ENCODE measurements around the gene RAB8B.

Gene RAB8B

GRCh38 chr15:63277038-63277892 is 87.9 kb downstream of the RAB8B start, which contains the start of gene APH1B:
TSS of gene APH1B (plus strand) at chr15:63277605. CDS start at chr15:63277624, 19 bp downstream.
- DNase-seq, result peak in 1 of 2 experiments; percentile 33

- no peak for DNase-seq
These were observed 88.6 kb downstream of the RAB8B start for GRCh38 chr15:63277893-63278456.

- DNase-seq, result no peak
These were observed 93.7 kb downstream of the RAB8B start for GRCh38 chr15:63283126-63283525.

GRCh38 chr15:63284335-63284734 is 94.9 kb downstream of the RAB8B start:
- DNase-seq, result no peak

DNA sequence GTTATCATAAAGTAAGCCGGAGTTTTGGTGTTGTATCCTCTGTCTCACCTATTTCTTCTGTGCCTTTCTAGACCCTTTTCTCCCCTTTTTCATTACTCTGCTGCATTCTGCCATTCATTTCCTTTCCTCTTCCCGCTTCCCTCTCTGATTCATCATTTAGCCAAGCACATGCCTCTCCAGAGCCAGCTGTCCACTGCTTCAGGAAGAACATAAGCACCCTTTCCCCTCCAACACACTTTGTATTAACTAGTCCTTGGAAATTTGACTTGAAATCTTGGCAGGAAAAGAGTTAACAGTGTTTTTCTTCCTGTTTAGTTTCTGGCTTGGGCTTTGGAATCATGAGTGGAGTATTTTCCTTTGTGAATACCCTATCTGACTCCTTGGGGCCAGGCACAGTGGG is 97.7 kb downstream of the RAB8B start:
- DNase-seq, result peak in 1 of 2 experiments; percentile 10

DNA sequence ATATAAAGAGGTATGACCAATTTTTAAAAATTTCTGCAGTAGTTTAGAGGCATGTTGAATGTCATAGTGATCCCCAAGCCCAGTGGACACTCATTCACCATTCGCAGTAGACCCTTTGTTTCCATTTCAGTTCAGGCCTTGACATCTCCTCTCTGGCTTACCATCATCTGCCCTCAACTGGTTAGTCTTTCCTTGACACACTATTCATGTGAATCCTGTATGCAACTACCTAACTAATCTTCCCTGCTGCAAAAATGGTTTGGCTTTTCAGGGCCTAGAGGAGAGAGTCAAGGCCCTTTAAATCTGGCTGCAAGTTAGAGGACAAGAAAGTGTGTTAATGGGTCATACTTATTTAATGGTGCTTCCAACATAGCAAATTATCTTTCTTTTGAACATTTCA is 98.9 kb downstream of the RAB8B start:
- peak in 1 of 2 experiments; percentile 4 for DNase-seq

DNA sequence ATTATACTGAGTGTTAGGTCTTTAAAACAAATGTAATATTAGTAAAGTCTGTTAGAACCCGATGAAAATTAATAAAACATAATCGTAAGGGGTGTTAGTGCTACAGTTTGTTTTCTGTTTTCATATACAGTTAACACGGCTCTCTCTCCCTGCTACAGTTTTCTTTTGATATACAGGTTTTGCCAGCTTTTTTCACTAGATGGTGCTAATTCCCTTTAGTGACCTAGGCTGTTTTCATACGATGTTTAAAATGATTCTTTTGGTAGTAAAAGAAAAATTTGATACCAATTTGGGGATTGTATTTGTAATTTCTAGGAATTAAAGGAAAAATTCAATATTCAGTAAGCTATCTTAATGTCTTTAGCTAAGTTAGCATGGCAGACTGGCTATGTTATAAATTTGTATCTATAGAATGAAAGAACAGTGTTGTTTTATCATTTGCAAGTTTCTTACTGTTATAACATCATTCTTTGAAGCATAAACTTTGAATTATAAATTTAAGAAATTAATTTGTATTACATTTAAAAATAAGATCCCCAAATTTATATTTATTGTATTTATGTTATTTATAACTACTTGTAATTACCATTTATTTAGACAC is 99.5 kb downstream of the RAB8B start:
- DNase-seq, result peak; percentile 47 to 72

DNA sequence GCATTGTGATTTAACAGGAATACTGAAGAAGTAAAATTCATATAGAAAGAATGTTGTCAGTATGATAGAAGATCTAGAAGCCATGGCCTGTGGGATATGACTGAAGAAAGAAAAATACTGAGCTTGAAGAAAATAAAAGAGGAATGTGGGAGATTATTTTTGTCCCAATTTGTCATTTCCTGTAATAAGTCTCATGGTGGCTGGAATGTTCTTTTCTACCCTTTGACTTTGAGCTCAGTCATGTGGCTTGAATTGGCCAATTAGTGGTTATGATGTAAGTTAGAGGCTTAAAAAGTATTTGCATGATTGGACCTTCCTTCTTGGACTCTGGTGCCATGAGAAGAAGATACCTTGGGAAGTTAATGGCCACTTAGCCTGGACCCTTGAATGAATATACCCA is 102.1 kb downstream of the RAB8B start:
- DNase-seq, result no peak

DNA sequence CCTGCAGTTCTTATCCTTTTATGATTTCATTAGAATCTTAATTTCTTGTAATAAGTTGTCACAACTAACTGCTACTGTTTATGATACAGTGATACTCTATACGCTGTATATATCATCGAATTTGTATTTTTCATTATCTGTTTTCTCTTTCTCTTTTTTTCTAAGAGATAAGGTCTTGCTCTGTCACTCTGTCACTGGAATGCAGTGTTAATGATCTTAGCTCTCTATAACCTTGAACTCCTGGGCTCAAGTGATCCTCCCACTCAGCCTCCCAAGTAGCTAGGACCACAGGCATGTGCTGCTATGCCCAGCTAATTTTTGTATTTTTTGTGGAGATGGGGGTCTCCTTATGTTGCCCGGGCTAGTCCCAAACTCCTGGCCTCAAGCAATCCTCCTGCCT is 102.8 kb downstream of the RAB8B start:
- no peak for DNase-seq

GRCh38 chr15:63292771-63293170 is 103.4 kb downstream of the RAB8B start:
- DNase-seq, result no peak

DNA sequence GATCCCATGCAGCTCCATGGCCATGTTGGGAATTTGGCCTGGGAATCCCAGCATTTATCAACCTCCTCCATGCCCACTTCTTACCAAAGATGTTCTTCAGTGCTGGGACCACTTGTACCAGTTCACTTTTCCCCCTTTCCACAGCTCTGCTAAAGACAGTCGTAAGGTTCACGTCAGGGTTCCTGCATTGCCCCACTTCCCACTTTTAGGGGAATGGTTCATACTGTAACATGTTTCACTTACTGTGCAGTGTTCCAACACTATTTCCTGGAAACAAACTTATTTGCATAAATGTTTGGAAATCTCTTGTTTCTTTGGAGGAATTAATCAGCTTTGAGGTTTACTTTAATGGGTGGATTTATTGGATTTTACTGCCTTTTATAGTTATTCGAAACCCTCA is 105.0 kb downstream of the RAB8B start:
- DNase-seq, result no peak

DNA sequence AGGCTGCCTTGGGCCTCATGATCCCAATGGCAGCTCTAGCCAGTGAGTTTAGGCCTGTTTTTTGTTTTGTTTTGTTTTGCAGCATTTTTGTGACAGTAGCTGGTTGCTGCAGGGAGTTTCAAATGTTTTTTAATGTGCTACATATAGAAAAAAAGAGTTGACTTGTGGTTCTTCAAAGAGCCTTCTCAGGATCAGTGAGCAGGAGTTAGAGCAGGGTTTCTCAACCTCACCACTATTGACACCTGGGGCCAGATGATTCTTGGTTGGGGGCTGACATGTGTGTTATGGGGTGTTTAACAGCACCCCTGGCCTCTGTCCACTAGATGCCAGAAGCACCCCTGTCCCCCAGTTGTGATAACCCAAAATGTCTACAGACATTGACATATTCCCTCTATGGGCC is 105.9 kb downstream of the RAB8B start:
- no peak for DNase-seq

DNA sequence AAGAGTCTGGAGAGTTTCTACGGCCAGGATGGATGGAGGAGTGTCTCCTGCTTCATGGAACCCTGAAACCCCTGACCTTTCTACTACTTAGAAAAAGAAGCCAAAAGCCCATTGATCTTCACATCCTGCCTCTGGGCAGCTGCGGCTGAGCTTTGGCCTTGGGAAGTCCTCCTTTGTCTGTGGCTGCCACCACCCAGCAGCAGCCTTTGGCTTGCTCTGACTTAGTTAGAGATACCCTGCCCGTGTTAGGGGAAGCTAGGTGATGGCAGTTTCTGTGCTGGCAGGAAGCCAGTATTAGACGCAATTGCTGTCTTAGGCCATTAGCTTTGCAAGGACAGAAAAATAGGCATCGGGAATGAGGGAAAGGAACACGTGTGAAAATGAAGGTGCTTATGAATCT is 106.8 kb downstream of the RAB8B start:
- no peak for DNase-seq

DNA sequence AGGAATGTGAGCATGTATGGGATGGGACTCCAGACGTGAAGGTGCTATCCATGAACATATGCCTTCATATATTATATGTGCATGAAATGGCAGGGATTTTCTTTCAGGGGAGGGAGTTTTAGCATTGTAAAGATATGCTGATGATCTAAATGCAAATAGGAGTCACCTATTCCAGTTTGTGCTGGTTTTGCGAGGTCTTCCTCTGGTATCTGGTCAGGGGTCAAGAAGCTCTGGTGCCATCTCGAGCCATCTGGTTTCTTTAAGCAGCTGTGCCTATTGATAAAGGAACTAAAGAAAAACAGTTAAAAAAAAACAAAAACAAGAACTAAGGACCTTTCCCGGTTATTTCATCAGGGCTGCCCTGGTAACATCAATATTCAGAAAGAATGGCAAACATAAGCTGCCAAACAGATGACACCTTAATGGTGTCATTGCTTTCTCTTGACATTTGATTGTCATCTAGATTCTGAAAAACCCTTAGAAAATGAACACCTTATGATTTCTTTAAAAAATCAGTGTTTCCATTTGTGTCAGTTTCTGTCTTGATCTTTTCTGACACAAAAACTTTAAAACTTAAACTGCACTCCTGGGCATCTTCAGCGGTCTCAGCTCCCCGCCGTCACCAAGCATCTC is 110.7 kb downstream of the RAB8B start:
- DNase-seq, result no peak

GRCh38 chr15:63301088-63301487 is 111.7 kb downstream of the RAB8B start:
- DNase-seq, result no peak

GRCh38 chr15:63305260-63305659 is 115.9 kb downstream of the RAB8B start:
- DNase-seq, result no peak

- peak in 1 of 2 experiments; percentile 24 for DNase-seq
These were observed 117.2 kb downstream of the RAB8B start for GRCh38 chr15:63306492-63307073.

DNA sequence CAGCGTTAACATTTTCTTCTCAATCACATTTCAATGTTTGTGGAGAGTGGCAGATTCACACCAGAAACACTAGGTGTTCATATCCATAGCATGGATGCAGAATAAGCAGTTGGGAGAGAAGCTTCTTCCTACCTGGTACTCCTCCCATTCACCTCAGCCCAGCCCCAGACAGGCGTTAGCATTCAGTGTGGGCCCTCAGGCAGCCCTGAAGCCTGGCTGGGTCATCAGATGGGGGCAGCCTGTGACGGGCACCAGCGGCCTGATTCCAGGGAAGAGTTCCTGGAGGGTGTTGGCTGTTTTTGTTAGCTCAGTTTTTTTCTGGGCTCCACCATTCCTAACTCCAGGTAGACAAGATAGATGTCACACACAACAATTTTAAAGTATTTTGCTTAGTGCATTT is 119.1 kb downstream of the RAB8B start:
- no peak for DNase-seq

- DNase-seq, result no peak
These were observed 119.5 kb downstream of the RAB8B start for GRCh38 chr15:63308947-63309346.

DNA sequence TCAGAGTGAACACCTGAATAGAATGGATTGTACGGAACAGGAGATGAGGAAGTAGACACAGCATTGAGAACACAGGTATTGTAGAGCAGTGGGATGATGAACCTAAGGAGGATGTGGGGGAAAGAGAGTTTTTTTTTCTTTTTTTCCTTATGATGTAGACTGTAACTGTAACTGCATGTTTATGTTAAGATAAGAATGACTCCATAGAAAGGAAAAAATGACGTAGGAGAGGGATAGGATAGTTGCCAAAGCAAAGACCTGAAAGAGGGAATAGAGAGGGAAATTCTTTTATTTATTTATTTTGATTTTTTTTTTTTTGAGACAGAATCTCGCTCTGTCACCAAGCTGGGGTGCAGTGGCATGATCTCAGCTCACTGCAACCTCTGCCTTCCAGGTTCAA is 121.2 kb downstream of the RAB8B start:
- DNase-seq, result no peak

DNA sequence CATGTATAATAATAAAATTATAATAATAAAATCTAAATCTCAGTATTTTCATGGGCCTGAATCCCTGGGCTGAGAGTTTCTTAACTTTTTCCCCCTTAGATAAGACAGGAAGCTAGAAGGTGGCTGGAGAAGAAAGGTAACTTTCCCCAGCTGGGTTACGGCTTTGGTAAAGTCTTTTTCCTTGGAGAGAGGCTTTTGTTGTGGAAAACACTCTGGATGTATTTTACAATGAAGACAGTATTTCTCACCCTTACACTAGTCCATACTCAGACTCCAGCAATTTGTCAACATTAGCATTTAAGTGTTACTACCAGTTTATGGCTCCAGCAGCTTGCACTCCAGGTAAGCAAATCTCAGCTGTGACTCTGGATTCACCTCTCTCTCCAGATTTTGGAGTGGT is 122.9 kb downstream of the RAB8B start:
- DNase-seq, result no peak

GRCh38 chr15:63313825-63314224 is 124.4 kb downstream of the RAB8B start:
- DNase-seq, result no peak

- DNase-seq, result no peak
These were observed 125.0 kb downstream of the RAB8B start for GRCh38 chr15:63314409-63314808.
